ENCODE data around the gene RAB36.

Gene RAB36

DNA sequence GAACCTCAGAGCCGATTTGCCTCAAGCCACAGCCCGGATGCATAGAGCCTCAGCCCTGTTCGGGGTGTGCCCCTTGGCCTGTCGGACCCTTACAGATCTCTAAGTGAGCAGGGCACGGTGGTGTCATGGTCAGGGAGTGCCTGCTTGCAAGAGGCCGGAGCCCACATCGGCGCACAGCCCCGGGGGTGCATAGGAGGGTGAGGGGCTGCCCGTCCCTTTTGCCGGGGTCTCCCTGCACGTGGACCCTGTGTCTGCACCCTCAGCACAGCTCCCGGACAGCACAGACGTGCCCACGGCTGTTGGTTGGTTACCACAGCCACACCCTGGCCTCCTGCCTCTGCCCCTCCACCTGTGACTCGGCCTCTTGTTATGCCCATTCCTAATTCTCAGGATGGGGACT lies 6.5 kb downstream of the RAB36 start:
- in situ Hi-C loops (cut with MboI; ENCODE audit: low pct_unique_long_range_greater_than_20kb, low sequenced_read_pairs), result no loop called here
- no peak for DNase-seq

- DNase-seq, result no peak
- in situ Hi-C loops (cut with MboI; ENCODE audit: low pct_unique_long_range_greater_than_20kb, low sequenced_read_pairs), result no loop called here
These were observed 7.2 kb downstream of the RAB36 start for GRCh38 chr22:23152238-23153114.

GRCh38 chr22:23153994-23154393 lies 8.7 kb downstream of the RAB36 start:
- in situ Hi-C loops (cut with MboI; ENCODE audit: low pct_unique_long_range_greater_than_20kb, low sequenced_read_pairs), result no loop called here

DNA sequence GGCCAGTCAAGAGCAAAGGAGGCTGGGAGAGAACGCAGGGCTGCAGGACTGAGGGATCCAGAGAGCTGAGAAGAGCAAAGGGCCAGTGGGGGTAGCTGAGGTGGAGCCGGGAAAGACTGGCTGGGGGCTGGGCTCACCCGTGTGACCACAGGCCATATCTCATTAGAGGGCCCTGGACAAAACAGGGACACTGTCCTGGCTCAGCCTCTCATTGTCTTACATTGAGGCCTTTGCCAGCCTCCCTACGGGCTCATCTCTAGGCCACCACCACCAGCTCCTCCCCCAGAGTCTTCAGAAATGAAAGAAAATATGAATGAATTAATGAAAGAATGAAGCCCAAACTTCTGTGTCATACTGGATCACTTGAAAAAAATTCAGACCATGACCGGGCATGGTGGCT lies 9.2 kb downstream of the RAB36 start:
- DNase-seq, result no peak
- in situ Hi-C loops (cut with MboI; ENCODE audit: low pct_unique_long_range_greater_than_20kb, low sequenced_read_pairs), result no loop called here

More at GRCh38 chr22:23153994-23154393, 8.7 kb downstream of the RAB36 start:
- DNase-seq, result no peak

DNA sequence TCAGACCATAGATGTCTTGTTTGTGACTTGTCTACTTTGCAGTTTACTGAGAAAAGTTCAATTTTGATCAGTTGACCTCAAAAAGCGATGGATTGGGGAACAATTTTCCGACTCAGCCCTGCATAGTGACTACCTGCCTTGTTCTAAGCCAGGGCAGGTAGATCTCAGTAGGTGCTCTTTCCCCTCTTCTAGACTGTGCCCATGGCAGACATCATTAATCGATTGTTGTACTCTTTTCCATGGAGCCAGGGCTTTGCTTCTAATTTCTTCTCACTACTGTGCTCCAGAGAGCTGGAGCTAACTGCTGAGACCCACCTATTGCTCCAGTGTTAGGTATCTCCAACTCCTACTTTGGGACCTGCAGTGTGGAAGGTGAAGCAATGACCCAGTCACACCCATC lies 9.9 kb downstream of the RAB36 start:
- in situ Hi-C loops (cut with MboI; ENCODE audit: low pct_unique_long_range_greater_than_20kb, low sequenced_read_pairs), result no loop called here
- no peak for DNase-seq

GRCh38 chr22:23155831-23156230 lies 10.6 kb downstream of the RAB36 start:
- in situ Hi-C loops (cut with MboI; ENCODE audit: low pct_unique_long_range_greater_than_20kb, low sequenced_read_pairs), result no loop called here
- no peak for DNase-seq

DNA sequence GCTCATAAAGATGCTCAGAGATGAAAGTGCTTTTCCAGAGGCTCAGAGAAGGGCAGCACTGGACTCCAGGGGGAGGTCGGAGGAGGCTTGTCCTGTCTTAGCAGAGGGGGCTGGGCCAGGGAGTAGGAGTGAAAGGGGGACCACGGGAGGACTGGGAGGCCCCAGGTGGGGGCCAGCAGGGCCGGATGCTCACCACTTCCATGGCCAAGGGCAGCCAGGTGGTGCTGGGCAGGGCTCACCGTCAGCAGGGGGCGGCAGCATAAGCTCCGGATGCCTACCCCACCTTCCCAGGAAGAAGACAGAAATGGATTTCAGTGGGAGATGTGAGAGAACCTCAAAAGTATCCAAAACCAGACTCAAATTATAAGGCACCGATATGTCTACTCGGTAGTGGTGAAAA lies 11.0 kb downstream of the RAB36 start:
- DNase-seq, result no peak
- in situ Hi-C loops (cut with MboI; ENCODE audit: low pct_unique_long_range_greater_than_20kb, low sequenced_read_pairs), result no loop called here

GRCh38 chr22:23157560-23158515 lies 12.6 kb downstream of the RAB36 start:
- no peak for DNase-seq
- in situ Hi-C loops (cut with MboI; ENCODE audit: low pct_unique_long_range_greater_than_20kb, low sequenced_read_pairs), result no loop called here

- in situ Hi-C loops (cut with MboI; ENCODE audit: low pct_unique_long_range_greater_than_20kb, low sequenced_read_pairs), result no loop called here
- no peak for DNase-seq
These were observed 13.4 kb downstream of the RAB36 start for GRCh38 chr22:23158516-23159290.

DNA sequence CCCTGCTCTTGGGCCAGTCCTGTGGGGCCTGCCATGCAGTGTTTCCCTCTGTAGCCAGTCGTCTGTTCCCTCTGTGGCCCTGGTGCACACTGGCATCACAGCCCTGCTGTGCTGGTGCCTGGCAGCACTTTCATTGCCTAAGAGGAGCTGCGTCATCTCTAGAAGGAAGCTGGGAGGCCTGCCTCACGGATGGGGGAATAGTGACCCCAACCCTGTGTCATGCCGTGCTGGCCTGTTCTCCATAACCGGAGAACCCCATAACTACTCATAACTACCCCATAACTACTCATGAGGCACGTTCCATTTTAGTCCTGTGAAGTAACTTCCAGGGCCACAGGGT lies 14.0 kb downstream of the RAB36 start:
- DNase-seq, result no peak
- in situ Hi-C loops (cut with MboI; ENCODE audit: low pct_unique_long_range_greater_than_20kb, low sequenced_read_pairs), result no loop called here

GRCh38 chr22:23161029-23161428 lies 15.8 kb downstream of the RAB36 start:
- in situ Hi-C loops (cut with MboI; ENCODE audit: low pct_unique_long_range_greater_than_20kb, low sequenced_read_pairs), result no loop called here
- DNase-seq, result no peak

DNA sequence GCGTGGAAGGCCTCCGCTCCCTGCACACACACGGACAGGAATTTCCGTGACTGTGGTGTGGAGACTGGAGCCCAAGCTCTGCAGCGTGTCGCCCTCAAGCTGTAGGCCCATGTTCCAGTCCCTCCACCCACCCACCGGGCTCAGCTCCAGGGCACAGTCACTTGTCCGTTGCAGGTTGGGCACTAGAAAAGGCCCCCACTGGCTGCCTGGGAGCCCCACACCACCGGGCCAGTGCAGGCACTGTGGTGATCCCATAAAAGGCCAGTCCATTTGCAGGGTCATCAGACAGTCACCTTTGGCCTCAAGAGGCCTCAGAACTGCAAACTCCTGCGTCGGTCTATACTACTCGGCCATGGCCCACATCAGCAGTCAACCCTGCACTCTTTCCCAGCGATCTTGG lies 16.3 kb downstream of the RAB36 start:
- in situ Hi-C loops (cut with MboI; ENCODE audit: low pct_unique_long_range_greater_than_20kb, low sequenced_read_pairs), result no loop called here

DNA sequence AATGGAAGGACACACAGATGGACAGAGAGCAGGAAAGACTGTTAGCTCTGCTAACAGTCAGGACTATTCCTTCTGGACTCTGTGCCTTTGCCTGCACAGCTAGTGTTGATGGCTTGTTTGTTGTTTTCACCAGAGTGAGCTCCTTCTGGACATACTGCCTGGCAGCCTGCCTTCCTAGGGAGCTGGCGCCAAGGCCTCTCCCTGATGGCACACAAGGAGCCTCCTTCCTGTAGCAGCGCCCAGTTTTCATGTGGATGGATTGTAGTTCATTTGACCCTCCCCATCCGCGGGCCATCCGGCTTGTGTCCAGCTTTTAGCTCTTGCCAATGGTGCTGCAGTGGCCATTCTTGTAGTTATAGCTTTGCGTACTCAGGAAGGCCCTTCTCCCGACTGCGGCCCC lies 18.4 kb downstream of the RAB36 start:
- DNase-seq, result no peak

More for the DNA sequence above, 16.3 kb downstream of the RAB36 start:
- no peak for DNase-seq

GRCh38 chr22:23164091-23164490 lies 18.8 kb downstream of the RAB36 start:
- in situ Hi-C loops (cut with MboI; ENCODE audit: low pct_unique_long_range_greater_than_20kb, low sequenced_read_pairs), result no loop called here
- DNase-seq, result no peak

More for the DNA sequence above, 18.4 kb downstream of the RAB36 start:
- in situ Hi-C loops (cut with MboI; ENCODE audit: low pct_unique_long_range_greater_than_20kb, low sequenced_read_pairs), result no loop called here

DNA sequence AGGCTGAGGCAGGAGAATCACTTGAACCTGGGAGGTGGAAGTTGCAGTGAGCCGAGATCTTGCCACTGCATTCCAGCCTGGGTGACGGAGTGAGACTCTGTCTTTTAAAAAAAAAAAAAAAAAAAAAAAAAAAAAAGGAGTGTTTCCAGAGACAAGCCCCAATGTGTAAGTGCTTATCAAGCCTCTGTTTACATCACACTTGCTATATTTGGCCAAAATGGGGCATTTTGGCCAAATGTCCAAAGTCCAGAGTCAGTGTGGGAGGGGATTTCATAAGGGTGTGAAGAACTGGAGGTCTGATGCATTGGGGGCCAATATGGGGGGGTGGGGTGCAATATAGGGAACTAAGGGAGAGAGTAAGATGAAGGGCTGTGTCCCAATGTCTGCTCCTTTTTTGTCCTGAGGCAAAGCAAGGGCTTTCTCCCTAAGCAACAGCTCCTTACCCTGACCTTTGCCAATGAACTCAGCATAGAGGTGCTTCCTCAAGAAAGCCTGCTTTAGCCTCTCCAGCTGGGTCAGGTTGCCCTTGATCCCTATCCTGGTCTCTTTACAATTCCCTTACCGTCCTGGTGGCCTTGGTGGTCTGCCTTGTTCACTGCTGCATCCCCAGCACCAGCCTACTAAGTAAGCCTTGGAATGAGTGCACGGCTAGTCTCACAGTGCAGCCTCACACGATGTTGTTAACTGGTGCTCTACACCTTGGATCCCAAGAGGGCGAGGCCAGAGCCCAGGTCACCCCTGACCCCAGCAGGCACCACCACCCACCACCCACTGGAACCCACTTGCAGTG lies 21.0 kb downstream of the RAB36 start:
- no peak for DNase-seq
- in situ Hi-C loops (cut with MboI; ENCODE audit: low pct_unique_long_range_greater_than_20kb, low sequenced_read_pairs), result no loop called here

DNA sequence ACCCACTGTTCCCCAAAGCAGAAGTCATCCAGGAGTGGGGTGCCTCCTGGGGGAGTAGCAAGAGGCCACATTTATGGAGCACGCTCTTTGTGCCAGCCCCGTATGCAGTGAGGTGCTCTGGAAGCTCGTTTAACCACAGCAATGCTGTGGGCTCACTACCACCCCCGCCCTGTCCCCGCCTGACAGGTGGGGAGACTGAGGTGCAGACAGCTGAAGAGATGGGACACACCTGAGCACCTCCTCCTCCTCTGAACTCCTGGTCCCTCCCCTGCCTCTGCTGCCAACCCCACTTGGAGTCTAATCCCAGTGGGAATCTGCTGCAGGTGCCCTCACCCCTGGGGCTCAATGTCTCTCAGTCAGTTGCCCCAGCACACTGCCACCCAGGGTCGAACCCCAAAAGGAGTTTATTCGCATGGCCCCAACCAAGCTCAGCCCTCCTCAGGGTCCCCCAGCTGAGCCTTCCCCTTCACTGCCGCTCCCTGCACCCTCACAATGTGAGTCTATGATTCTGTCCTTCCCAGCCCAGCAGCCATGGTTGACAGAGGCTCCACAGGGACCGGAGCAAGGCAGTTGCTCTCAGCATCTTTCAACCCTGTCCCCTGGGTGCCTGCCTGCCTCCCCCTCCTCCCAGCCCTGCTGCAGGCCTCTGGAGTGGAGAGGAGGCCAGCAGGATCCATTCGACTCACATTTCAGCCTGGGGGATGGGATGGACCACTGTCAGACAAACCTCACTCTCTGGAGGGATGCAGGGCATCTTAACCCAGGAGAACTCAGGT lies 21.8 kb downstream of the RAB36 start:
- DNase-seq, result no peak
- in situ Hi-C loops (cut with MboI; ENCODE audit: low pct_unique_long_range_greater_than_20kb, low sequenced_read_pairs), result no loop called here

DNA sequence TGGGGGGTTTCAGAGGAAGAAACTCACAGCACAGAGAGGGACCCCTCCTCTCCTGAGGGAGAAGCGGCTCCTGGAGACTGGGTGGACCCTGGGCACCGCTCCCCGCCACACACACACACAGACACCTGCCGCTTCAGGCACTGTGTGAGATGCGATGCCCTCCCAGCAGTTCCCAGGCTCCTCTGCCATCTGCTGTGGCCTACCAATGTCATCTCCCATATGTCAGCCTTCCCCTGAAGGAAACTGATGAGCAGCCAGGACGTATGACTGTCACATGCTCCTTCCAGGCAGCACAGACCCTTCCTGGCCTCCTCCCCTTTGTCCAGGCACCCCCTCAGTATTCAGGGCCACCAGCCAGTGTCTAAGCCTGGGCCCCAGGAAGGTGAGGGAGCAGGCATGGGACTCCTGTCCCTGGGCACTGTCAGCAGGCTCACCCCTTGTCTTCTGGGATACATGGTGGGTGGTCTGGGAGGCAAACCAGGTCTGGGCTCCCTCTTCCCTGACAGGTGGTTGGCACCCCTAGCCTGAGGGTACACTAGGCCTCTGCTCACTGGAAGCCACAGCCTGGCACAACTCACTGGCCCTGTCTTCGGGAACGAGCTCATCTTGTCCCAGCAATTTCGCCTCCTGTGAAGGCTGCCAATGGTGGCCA lies 23.2 kb downstream of the RAB36 start:
- in situ Hi-C loops (cut with MboI; ENCODE audit: low pct_unique_long_range_greater_than_20kb, low sequenced_read_pairs), result no loop called here
- no peak for DNase-seq

- in situ Hi-C loops (cut with MboI; ENCODE audit: low pct_unique_long_range_greater_than_20kb, low sequenced_read_pairs), result no loop called here
- DNase-seq, result no peak
These were observed 23.7 kb downstream of the RAB36 start for GRCh38 chr22:23169043-23169406.
